ENCODE results near the gene C13orf46.

The C13orf46 gene

DNA sequence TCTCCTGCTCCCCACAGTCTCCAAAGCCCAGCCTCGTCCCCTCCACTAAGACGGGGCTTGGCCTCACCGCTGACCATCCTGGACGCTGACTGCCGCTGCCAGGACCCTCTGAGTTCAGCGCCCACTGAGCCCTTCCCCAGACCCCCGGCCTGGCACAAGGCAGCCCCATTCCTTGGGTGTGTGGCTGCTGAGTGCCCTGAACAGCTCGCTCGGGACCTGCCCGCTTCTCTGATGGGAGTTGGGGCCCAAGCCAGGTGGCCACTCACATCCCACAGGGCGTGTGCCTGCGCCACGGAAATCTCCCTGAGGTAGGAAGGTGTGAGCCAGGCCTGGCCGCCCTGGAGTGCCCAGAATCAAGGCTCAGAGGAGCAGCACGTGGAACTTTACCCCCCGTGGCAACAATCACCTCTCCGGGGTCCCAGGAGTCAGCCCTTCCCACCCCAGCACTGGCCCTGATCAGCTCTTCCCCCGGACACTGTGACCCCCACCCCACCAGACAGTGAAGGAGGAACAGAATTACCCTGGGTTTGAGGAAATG is 20.8 kb downstream of the C13orf46 start:
- no peak for DNase-seq

DNA sequence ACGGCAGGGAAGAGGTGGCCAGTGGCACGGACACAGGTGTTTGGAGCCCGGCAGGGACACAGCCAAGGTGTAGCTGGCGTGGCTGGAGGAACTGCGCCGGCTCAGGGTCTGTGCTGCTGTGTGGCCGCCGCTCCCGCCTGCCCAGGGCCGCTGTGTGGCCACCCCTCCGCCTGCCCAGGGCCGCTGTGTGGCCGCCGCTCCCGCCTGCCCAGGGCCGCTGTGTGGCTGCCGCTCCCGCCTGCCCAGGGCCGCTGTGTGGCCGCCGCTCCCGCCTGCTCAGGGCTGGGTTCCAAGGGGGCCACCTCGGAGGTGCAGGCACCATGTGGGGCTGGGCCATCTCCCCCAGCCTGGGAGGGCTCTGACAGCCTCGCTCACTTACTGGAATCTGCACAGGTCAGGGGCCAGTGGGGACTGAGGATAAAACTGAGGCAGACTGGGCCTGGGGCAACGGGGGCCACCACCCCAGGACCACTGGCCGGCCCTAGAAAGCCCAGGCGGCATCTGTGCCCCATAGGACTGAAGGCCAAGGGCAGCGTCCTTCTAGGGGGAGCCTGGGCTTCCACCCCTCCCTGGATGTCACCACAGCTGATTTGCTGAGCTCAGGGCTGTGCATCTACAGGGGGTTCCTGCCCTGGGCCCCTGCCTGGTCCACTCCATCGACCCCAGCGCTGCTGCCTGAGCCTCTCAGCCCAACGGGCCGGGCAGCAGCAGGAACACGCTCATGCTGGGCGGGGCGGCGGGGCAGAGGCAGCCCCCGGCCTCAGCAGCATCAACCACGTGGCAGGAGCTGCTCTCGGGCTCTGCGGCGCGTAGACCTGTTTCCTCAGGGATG is 21.5 kb downstream of the C13orf46 start:
- DNase-seq: no peak

DNA sequence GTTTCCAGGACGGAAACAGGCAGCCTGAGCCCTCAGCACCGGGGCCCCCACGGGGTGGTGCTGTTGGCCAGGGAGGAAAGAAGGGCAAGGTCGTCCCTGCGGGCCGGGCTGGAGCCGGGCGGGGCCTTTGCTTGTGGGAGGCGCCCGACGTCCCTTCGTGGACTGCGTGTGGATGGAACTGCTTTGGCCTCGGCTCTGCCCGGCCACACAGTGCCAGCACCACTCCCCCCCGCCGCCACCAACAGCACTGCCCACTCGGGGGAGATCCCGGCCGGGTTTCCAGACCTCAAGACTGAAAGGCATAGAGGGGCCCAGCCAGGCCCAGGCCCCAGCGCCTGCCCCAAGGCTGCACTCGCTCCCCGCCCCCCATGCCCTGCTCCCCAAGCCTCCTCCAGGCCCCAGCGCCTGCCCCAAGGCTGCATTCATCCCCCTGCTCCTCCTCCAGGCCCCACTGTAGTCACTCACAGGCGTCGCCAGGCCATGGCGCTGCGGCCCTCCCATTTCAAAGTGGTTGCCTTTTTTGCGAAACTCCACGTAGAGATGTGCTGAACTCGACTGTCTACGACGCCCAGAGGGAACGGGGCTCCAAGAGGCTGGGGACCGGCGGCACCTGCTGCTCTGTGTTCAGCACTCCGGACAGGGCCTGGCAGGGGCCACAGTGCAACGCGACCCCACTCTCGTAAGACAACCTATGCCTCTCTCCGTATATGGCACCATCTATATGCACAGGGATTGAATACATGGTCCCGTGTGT is 22.5 kb downstream of the C13orf46 start:
- peak; percentile 39 to 72 for DNase-seq

DNA sequence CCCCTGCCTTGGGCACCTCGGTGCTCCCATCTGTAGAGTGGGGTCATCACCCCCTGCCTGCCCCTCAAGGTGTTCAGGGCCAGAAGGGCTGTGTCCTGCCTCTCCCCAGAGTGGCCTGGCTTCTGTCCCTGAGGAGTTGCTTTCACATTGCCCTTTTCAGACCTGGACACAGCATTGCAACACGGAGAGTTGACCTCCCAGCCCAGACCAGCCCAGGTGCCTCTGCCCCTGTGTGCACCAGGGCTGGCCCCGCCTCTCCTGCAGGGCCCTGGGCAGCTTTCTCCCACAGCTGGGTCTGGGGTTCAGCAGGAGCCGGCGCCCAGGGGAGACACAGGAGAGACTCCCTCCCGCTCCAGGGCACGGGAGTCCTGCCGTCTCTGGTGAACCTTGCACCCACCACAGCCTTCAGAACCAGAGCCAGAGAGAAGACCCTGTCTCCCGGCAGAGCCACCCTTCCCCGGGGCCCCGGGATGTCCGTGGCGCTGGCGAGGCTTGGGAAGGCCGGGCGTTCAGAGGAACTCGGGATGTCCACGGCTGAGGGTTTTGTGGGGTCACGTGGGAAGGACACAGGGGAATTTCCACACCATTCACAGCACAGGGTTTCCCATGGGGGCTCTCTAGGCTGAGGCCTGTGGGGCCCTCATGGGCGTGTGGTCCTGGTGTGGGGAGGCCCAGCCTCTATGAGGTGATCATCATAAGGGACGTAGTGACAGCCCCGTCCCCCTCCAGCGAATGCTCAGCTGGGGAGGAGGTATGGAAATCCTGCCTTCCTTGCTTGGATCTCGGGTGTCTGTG is 23.2 kb downstream of the C13orf46 start:
- DNase-seq: no peak

DNA sequence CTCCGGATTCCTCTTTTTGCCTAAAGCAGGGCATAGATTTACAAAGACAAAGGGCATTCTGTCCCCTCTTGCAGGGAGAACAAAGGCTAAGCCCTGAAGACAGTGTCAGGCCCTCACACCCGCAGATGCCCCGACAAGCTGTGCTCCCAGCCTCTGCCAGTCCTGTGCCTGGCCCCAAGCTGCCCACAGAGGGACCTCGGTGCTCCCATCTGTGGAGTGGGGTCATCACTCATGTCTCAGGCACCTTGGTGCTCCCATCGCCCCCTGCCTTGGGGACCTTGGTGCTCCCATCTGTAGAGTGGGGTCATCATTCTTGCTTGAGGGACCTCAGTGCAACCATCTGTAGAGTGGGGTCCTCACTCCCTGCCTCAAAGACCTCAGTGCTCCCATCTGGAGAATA is 24.3 kb downstream of the C13orf46 start:
- DNase-seq: no peak

DNA sequence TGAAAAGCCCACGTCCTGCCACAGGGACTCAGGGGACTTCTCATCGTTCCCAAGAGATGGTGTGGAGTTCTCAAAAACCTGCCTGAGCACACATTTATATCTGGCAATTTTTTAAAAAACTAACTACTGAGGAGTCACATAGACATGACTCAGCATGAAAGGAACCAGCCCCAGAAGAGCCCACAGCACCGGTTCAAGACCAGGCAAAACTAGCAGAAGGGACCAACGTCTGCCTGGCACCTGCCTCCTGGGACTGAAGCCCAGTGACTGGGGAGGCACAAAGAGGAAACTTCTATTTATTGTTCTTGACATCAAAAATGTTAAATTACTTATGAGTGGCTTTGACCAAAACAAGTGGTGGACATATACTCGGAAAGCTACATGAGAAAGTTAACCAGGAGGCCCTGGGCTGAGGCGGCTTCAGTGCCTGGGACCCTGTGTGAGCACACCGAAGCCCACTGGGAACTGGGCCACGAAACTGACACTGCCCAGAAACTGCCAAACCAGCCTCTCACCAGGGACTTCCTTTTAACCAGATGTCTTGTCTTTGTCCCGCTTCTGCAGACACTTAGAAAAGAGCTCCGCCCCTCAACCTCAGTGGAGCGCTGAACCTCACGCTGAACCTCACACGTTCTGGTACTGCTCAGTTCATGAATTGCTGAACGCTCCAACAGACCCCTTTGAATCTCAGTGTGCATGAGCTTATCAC is 25.7 kb downstream of the C13orf46 start:
- no peak for DNase-seq

DNA sequence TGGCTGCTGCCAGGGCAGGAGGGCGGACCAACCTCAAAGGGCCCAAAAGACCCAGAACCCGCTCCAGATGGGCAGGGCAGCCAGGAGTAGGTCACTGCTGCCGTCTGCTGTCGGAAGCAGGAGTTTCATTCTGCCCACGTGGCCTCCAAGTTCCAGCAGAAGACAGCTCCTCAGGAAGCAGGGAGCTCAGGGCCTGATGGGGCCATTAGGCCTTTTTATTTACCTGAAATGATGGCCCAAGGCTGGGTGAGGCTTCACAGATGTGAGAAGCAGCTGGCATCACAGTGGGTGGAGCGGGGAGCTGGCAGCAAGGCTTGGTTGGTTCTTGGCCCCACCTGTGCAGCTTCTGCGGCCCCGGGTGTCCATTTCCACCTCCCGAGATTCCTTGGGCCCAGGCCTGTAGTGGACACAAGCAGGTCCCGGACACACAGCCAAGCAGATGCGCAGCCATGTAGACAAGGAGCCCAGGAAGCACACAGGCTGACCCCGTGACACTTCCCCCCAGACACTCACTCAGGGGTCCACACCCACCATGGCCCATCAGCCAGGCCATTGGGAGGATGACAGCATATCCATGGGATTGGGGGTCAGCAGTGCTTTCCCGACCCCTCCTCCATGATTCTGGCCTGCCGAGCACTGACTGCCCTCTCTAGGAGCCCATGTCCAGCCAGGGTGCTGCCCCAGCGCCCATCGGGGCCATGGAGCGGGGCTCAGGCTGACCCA is 26.4 kb downstream of the C13orf46 start:
- no peak for DNase-seq

DNA sequence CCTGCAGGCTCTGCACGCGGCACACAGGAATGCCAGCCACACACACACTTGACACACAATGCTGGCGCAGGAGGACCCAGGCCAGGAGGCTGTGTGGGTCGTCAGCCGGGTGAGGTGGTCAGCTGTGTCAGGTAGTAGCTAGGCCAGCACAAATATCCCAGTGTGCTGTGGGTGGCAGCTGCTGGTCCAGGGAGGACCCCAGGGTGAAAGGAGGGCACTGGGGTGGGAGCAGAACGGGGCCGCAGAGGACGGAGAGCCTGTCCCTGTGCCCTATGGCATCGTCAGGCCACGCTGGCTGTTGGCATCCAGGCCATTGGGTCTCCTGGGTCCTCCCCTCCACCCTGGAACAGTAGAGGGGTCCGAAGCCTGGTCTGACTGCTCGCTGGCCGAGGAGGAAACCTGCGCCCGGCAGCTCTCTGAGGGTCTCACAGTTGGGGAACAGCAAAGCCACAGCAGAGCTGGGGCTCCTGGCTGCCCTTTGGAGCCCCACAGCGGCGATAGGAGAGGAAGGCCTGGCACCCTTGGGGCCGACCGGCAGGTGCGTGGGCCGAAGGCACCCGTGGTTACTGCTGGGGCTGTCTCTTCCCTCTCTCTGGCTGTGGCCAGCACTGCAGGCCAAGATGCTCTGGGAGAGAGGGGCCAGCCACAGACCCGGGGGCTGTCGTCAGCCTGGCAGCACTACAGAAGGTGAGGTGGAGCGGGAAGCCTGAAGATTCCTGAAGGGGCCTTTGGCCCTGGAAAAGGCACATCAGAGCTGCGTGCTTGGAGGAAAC is 27.3 kb downstream of the C13orf46 start:
- DNase-seq: no peak

DNA sequence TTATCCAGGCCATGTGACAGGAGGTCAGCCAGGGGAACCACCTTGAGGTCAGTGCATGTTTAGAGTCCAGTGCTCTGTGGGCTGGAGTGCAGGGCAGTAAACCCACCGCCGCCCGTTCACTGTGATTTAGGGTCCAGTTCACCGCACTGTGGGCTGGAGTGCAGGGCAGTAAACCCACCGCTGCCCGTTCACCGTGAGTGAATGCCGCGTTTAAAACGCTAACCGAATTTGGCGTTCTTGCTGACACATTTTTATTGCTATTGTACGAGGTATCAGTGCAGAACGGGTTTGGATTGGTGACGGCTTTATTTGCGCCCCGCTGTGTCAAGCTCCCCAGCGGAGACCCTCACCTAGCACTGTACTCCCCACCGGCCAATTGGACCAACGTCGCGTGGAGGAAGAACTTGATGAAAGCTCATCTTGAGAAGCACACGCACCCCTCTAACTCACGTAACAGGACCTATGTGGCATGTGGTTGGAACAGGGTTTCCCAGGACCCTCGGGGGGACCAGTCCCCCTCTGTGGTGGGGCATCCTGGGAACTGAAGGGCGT is 27.9 kb downstream of the C13orf46 start:
- no peak for DNase-seq

DNA sequence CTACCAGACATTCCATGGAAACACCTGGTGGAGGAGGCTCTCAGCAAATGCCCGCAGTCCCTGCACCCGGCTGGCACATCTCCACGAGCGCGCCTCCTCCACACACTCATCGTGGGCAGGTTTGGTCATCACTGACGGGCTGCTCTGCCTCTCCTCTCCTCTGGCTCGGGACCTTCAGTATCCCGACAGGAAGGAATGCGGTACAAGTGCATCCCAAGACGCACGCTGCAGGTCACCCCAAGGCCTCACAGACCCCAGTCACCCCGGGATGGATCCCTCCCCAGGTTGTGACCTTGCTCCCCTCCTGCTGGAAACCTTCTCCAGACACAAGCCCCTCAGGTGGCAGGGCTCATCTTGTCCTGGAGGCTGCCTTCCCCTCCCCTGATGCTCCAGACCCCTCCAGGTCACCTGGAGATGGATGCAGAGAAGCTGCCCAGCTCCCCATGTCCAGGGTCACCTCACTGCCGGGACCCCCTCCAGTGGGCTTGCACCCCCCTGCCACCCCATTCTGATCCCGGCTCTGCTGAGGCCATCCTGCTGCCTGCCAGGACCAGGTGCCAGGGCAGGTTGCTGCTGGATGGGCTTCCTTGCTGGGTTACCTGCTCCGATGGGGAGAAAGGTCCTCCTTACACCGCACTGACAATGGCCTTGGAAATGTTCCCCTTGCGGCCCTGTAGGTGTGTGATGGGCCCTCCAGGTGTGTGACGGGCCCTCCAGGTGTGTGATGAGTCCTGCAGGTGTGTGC is 29.9 kb downstream of the C13orf46 start:
- no peak for DNase-seq

DNA sequence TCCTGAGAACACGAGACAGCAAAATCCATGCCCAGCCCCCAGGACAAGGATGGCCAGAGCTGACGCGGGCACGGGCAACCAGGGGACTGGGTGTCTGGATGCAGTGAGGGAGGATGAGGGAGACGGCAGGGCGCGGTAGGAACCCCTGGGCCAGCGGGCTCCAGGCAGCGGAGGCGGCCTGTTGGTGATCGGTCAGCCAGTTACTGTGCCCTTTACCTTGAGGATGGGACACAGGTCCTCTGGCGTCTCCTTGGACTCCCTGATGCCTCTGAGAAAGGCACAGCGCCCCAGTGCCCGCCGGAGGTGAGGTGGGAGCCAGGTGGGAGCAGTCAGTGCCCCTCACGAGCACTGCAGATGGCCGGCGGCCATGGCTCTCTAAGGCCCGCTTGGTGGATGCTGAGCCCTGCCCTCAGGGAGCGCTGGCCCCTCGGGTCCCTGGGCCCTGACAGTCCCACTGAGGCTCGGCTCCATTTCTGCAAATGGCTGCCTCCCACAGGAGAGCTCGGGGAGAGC is 31.2 kb downstream of the C13orf46 start:
- no peak for DNase-seq

DNA sequence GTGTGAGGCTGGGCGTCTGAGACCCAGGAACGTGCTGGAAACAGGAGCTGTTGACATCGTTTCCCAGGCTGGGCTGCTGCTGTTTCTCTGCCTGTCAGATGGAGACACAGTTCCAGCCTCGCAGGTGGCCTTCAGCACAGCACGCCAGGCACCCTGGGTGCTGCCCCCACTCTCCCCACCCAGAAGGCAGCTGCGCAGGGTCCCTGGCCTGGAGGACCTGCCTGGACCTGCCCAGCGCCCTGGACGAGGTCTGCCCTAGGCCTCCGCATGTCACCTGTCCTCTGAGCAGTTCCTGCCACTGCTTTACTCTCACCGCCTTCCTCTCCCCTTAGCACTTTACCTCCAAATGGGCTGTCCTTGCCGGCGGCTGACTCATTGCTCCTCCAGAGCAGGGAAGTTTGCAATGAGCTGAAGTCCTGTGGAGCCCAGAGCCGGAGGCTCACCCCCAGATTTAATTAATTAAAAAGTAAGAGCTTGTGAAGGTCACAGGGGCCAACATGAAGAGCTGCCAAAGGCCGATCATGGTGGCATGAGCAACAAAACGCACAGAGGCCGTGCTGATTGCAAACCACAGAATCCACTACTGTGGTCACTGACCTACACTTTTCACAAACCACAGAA is 32.2 kb downstream of the C13orf46 start:
- no peak for DNase-seq

DNA sequence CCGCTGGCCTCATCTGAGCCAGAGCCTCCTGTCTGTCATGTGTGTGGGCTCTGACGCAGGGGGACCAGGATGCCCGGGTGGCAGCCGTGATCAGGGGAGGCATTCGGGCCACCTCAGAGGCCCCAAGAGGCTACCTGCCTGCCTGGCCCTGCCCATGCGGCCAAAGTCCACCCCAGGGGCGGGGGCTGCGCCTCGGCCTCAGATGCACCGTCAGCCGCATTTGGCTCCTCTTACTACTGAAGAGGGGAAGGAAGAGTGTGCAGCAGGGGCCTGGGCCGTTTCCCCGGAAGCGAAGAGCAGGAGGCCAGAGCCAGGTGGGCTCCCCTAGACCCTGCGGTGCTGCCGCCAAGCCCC is 34.0 kb downstream of the C13orf46 start:
- no peak for DNase-seq

DNA sequence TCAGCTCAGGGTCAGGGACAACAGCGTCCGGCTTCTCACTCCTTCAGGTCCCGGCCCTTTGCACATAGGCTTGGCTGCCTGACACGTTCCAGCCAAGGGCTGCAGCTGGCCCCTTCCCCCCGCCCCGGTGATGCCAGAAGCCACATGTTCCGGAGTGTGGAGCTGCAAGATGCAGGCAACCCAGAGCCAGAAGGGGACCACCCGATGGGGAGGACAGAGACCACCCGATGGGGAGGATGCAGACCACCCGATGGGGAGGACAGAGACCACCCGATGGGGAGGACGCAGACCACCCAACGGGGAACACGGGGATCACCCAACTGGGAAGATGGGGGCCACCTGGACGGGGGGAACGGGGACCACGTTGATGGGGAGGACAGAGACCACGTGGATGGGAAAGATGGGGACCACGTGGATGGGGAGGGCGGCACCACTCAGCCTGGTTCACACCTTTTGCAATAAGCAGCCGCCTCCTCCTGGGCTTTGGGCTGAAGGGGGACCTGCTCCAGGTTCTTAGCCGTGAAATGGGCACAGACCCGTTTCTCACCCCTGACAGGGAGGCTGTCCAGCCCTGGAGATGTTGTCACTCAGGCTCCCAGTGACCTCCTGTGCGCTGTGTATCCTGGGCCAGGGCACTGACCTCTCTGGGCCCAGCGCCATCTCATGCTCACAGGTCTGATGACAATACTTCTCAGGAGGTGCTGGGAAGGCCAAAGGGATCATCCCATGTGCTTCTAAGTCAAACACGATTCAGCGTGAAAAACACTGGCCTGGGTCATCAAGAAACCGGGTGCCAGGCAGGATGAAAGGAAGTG is 34.5 kb downstream of the C13orf46 start:
- DNase-seq: no peak

DNA sequence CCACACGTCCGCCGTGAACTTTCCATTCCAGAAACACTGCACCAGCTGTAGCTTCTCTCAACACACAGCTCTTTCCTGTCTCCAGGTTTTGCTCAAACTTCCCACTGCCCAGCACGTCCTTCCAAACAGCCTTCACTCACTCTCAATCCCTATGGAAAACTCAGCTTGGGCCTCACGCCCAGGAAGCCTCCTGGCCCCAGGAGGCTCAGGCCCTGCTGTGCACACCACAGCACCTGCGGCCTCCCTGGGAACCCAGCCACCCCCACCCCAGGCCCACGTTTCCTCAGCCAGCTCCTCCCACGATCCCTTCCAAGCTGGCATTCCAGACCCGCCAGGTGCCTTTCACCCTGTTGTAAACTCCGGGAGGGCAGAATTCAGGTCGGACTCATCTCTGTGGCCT is 35.2 kb downstream of the C13orf46 start:
- DNase-seq: no peak

DNA sequence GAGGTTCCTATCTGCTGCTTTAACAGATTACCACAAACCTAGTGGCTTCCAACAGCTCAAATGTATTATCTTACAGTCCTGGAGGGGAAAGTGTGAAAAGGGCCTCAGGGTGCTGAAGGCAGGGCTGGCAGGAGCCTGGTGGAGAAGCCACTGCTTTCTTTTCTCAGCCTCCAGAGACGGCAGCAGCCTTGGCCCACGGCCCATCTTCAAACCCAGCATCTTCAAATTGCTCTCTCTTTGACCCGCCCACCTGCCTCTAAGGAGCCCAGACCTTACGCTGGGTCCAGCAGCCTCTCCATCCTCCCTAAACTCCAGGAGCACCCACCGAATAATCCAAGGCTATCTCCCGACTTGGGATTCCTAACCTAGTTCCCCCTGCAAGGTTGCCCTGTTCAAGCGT is 35.6 kb downstream of the C13orf46 start:
- DNase-seq: no peak

DNA sequence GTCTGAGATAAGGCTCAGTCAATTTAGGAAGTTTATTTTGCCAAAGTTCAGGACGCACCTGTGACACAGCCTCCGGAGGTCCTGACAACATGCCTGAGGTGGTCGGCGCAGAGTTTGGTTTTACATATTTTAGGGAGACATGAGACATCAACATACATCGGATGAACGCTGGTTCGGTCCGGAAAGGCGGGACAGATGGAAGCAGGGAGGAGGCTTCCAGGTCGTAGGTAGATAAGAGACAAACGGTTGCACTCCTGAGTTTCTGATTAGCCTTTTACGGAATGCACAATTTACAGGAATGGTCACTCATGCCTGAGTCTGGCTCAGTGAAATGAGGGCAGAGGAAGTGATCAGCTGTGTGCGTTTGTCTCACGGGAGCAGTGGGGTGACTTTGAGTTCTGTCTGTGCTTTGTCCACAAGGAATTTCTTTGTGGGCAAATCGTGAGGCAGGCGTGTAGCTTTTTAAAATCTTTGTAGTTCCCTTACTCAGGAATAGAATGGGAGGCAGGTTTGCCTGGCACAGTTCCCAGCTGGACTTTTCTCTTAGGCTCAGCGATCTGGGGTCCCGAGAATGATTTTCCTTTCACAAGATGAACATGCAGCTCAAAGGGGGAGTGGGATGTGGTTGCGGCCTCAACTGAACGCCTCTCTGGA is 36.2 kb downstream of the C13orf46 start:
- no peak for DNase-seq

DNA sequence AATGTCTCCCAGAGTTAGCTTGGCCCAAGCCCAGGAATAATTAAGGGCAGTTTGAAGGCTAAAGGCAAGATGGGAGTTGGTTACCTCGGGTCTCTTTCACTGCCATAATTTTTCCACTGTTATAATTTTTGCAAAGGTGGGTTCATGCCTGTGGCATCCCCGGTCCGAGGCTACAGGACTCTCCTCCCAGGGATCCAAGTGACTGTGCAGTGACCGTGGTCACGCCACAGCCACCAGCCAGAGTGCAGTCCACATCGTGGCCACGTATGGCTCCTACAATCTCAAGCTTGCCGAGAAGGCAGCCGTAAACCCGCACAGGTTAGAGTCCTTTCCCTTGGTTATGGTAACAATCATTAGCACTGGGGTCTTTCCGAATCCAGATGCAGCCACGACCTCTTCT is 36.8 kb downstream of the C13orf46 start:
- no peak for DNase-seq
